Esophagus squamous epithelium (tissue), 5 donors: ENCODE data around the gene DCC. TPM values are rescaled to one million over a fixed set of nuclear protein-coding genes. Genes with fewer than 3 reads are reported as not detected.

ENCODE experiments used
- DNase-seq: peaks from one replicate; lab custom pipeline; 2025; lab: John Stamatoyannopoulos, UW
- H3K27ac ChIP-seq, 4 donors: fragments of 200-600 bp; sonication (generic); one replicate each; pipeline ENCODE4 v1.5.1; 2016 to 2019; ENCODE audit warnings: mild to moderate bottlenecking in 1 of 4
- H3K27me3 ChIP-seq, 4 donors: fragments of 200-600 bp; sonication (generic); 1 replicate in 3 of 4; 2 replicates in 1 of 4; pipeline versions ENCODE4 v1.5.1 to v1.6.0; 2017 to 2021; ENCODE audit warnings: antibody characterized with exemption in 1 of 4
- H3K36me3 ChIP-seq, 3 donors: fragments of 200-600 bp; sonication (generic); one replicate each; pipeline ENCODE4 v1.5.1; 2016 to 2019
- H3K4me1 ChIP-seq, 3 donors: fragments of 200-600 bp; sonication (generic); one replicate each; pipeline ENCODE4 v1.5.1; 2017 to 2019
- H3K4me3 ChIP-seq, 4 donors: fragments of 200-600 bp; sonication (generic); 1 replicate in 3 of 4; 2 replicates in 1 of 4; pipeline ENCODE4 v1.5.1; 2016 to 2019; ENCODE audit warnings: mild to moderate bottlenecking in 2 of 4, moderate library complexity in 1 of 4
- H3K9me3 ChIP-seq, 3 donors: fragments of 200-600 bp; sonication (generic); one replicate each; pipeline ENCODE4 v1.5.1; 2016 to 2019
- CTCF ChIP-seq, 6 experiments: fragments of 450-650 bp in 4 of 6; fragments of 200-600 bp in 2 of 6; sonication (generic) in 2 of 6; IDR thresholded peaks; one replicate each; pipeline ENCODE4 v1.5.1; 2016 to 2019; ENCODE audit warnings: antibody characterized with exemption in 6 of 6, mild to moderate bottlenecking in 4 of 6, moderate library complexity in 4 of 6
- POLR2A ChIP-seq, 4 donors: fragments of 450-650 bp; IDR thresholded peaks; one replicate each; pipeline ENCODE4 v1.6.1; 2017; ENCODE audit warnings: antibody characterized with exemption in 4 of 4, mild to moderate bottlenecking in 4 of 4, moderate library complexity in 3 of 4
- WGBS, 2 donors: methylation state at CpG; one replicate each; pipeline ENCODE4 v1.1.5; 2018; 5-methylcytosine and 5-hydroxymethylcytosine counted together
- intact Hi-C: fragments of 100-400 bp; cut with DNase I; formaldehyde crosslinking; loops from one replicate; pipeline ENCODE4 v1.15.0; 2022
- total RNA-seq, 4 donors: library from RNA; depleted of rRNA; stranded (reverse); fragments of >200 nt; gene quantifications; one replicate each; pipeline ENCODE4 v1.1.0, GENCODE V29; 2016
- donor health status: DM: yes; HTN: yes; CAD: no.

DCC gene
- total RNA-seq, 4 donors from 2014 or later: 0.06 to 0.95 TPM; not detected in 2

GRCh38 chr18:53253789-53254188, 913.8 kb downstream of the DCC start:
- intact Hi-C loops: no loop called here
- Histone ChIP-seq H3K4me3 (no peak overlapping the region), H3K9me3 (no peaks in the 10 kb centered on the region), H3K36me3 (no peaks in the 10 kb centered on the region), H3K27ac (no peak overlapping the region), H3K4me1 (no peaks in the 10 kb centered on the region), H3K27me3 (no peaks in the 10 kb centered on the region)
- 30 to 41% methylated on average over 1 of the region's 1 CpG for WGBS, 2 donors
- DNase-seq: no peak
- TF ChIP-seq CTCF (IDR thresholded peaks at IDR 0.05) (no peak), POLR2A (IDR thresholded peaks at IDR 0.05) (no peak)

GRCh38 chr18:53254265-53254664, 914.3 kb downstream of the DCC start:
- WGBS, 2 donors: 63 to 75% methylated on average over 1 of the region's 1 CpG
- H3K4me1 ChIP-seq: no peaks in the 10 kb centered on the region

GRCh38 chr18:53261241-53261640, 921.2 kb downstream of the DCC start:
- TF ChIP-seq CTCF (IDR thresholded peaks at IDR 0.05) (no peak), POLR2A (IDR thresholded peaks at IDR 0.05) (no peak)
- WGBS, 2 donors: 82 to 86% methylated on average over 2 to 5 of the region's 5 CpGs
- DNase-seq: no peak
- Histone ChIP-seq H3K4me1 (no peaks in the 10 kb centered on the region), H3K9me3 (peaks cover 0 to 25% (median 4%) of the 10 kb centered on the region in 3 donors), H3K4me3 (no peak overlapping the region), H3K27me3 (no peaks in the 10 kb centered on the region), H3K27ac (no peak overlapping the region), H3K36me3 (no peaks in the 10 kb centered on the region)
- intact Hi-C loops: no loop called here

More at GRCh38 chr18:53254265-53254664, 914.3 kb downstream of the DCC start:
- H3K4me3 ChIP-seq: no peak overlapping the region
- no peaks in the 10 kb centered on the region for H3K27me3 ChIP-seq
- TF ChIP-seq CTCF (IDR thresholded peaks at IDR 0.05): no peak
- no peak for TF ChIP-seq POLR2A (IDR thresholded peaks at IDR 0.05)
- DNase-seq: no peak
- no peaks in the 10 kb centered on the region for H3K9me3 ChIP-seq
- no peak overlapping the region for H3K27ac ChIP-seq
- no peaks in the 10 kb centered on the region for H3K36me3 ChIP-seq
- intact Hi-C loops: no loop called here

GRCh38 chr18:53266850-53267249, 926.9 kb downstream of the DCC start:
- H3K27me3 ChIP-seq: no peaks in the 10 kb centered on the region
- no peak for TF ChIP-seq POLR2A (IDR thresholded peaks at IDR 0.05)
- no peak for TF ChIP-seq CTCF (IDR thresholded peaks at IDR 0.05)
- intact Hi-C loops: no loop called here
- no peaks in the 10 kb centered on the region for H3K36me3 ChIP-seq
- 67 to 75% methylated on average over 1 of the region's 1 CpG for WGBS, 2 donors
- H3K27ac ChIP-seq: no peak overlapping the region
- H3K4me3 ChIP-seq: no peak overlapping the region
- peaks cover 0 to 18% (median 0%) of the 10 kb centered on the region in 3 donors for H3K9me3 ChIP-seq
- DNase-seq: no peak
- H3K4me1 ChIP-seq: no peaks in the 10 kb centered on the region

GRCh38 chr18:53268455-53268854, 928.5 kb downstream of the DCC start:
- H3K4me1 ChIP-seq: no peaks in the 10 kb centered on the region
- intact Hi-C loops: no loop called here
- no peaks in the 10 kb centered on the region for H3K36me3 ChIP-seq
- no peaks in the 10 kb centered on the region for H3K27me3 ChIP-seq
- H3K27ac ChIP-seq: no peak overlapping the region
- WGBS, 2 donors: 50 to 65% methylated on average over 3 of the region's 3 CpGs
- peaks cover 0 to 18% (median 0%) of the 10 kb centered on the region in 3 donors for H3K9me3 ChIP-seq
- TF ChIP-seq POLR2A (IDR thresholded peaks at IDR 0.05) (no peak), CTCF (IDR thresholded peaks at IDR 0.05) (no peak)
- no peak overlapping the region for H3K4me3 ChIP-seq
- no peak for DNase-seq
